Epithelial cell of proximal tubule (primary cell): Measurements from ENCODE around the gene C2. TPM values are rescaled to one million over a fixed set of nuclear protein-coding genes. Genes with fewer than 3 reads are reported as not detected.
"Not testable (repeated sequence)": the region's sequence is repeated elsewhere in the genome, so short reads cannot be mapped to it uniquely, and the experiment has no call there.

Experiments
- DNase-seq: peaks from one replicate; pipeline ENCODE4 v3.0.0-alpha.2; 2011; ENCODE audit warnings: low read depth
- H3K4me3 ChIP-seq: 2 replicates; pipeline ENCODE4 v1.5.1; 2011; ENCODE audit warnings: low read depth, mild to moderate bottlenecking, low read length
- CTCF ChIP-seq: conservative IDR thresholded peaks from 2 replicates; pipeline ENCODE4 v1.5.1; 2012; ENCODE audit warnings: low read depth, mild to moderate bottlenecking, low read length
- total RNA-seq: library from RNA; depleted of rRNA; stranded (reverse); fragments of >200 nt; gene quantifications from 2 replicates; pipeline ENCODE4 v1.2.3, GENCODE V29; 2015

Gene C2
- total RNA-seq, 1 donor from 2014 or later = not detected

- no peak for DNase-seq
- TF ChIP-seq CTCF = no peak
- H3K4me3 ChIP-seq = no peak overlapping the region
Measured at GRCh38 chr6:31903957-31904356, 23.6 kb upstream of the C2 start.

GRCh38 chr6:31905041-31905440, 22.5 kb upstream of the C2 start:
- no peak for DNase-seq
- TF ChIP-seq CTCF = no peak
- H3K4me3 ChIP-seq = no peak overlapping the region

- DNase-seq = no peak
- no peak overlapping the region for H3K4me3 ChIP-seq
- TF ChIP-seq CTCF = no peak
Measured at GRCh38 chr6:31906122-31906521, 21.4 kb upstream of the C2 start.

- H3K4me3 ChIP-seq, DNase-seq: not testable (repeated sequence)
Measured at GRCh38 chr6:31906727-31907126, 20.8 kb upstream of the C2 start.

DNA sequence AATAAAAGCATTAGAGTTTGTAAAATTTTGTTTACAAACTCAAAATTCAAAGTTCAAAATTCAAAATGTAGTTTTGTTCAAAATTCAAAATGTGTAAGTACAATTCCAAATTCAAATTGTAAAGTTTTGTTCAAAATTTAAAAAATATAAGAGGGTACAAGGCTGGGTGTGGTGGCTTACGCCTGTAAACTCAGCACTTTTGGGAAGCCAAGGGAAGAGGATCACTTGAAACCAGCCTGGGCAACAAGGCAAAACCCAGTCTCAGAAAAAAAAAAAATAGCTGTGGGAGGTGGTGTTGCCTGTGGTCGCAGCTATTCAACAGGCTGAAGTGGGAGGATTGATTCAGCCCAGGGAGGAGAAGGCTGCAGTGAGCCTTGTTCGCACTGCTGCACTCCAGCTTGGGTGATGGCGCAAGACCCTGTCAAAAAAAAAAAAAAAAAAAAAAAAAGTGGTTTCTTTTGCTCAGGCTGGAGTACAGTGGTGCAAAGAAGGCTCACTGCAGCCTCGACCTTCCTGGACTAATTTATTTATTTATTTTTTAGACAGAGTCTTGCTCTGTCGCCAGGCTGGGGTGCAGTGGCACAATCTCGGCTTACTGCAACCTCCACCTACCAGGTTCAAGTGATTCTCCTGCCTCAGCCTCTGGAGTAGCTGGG, 20.2 kb upstream of the C2 start:
- no peak for DNase-seq
- H3K4me3 ChIP-seq = no peak overlapping the region
- no peak for TF ChIP-seq CTCF

DNA sequence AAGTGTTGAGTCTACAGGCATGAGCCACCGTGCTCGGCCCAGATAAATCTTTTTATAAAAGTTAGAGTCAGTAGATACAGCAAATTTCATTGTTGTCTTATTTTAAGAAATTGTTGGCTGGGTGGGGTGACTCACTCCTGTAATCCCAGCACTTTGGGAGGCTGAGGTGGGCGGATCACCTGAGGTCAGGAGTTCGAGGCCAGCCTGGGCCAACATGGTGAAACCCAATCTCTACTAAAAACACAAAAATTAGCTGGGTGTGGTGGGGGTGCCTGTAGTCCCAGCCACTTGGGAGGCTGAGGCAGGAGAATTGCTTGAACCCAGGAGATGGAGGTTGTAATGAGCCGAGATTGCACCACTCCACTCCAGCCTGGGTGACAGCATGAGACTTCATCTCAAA, 19.3 kb upstream of the C2 start:
- not testable (repeated sequence) for DNase-seq, H3K4me3 ChIP-seq

DNA sequence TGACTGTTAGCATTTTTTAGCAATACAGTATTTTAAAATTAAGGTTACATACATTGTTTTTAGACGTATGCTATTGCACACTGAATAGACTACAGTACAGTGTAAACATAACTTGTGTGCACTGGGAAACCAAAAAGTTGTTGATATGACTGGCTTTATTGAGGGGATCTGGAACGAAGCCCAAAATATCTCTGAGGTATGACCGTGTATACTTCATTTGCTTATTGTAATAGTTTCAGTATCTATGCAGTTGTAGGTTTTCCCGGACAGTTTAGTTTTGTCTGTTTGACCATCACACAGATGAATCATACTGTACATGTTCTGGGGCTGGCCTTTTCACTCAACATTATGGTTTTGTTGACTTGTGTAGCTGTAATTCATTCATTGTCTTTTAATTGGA, 18.7 kb upstream of the C2 start:
- no peak for DNase-seq
- no peak overlapping the region for H3K4me3 ChIP-seq
- TF ChIP-seq CTCF = no peak

DNA sequence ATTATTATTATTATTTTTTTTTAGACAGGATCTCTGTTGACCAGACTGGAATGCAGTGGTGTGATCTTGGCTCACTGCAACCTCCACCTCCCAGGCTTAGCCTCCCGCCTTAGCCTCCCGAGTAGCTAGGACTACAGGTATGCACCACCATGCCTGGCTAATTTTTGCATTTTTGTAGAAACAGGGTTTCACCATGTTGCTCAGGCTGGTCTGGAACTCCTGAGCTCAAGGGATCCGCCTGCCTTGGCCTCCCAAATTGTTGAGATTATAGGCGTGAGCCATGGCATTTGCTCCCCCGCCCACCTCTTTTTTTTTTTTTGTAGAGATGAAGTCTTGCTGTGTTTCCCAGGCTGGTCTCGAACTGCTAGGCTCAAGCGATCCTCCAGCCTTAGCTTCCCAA, 18.2 kb upstream of the C2 start:
- DNase-seq, H3K4me3 ChIP-seq: not testable (repeated sequence)
